ENCODE measurements around the gene TTC24.
"Not testable (repeated sequence)": the region's sequence is repeated elsewhere in the genome, so short reads cannot be mapped to it uniquely, and the experiment has no call there.

The TTC24 gene

DNA sequence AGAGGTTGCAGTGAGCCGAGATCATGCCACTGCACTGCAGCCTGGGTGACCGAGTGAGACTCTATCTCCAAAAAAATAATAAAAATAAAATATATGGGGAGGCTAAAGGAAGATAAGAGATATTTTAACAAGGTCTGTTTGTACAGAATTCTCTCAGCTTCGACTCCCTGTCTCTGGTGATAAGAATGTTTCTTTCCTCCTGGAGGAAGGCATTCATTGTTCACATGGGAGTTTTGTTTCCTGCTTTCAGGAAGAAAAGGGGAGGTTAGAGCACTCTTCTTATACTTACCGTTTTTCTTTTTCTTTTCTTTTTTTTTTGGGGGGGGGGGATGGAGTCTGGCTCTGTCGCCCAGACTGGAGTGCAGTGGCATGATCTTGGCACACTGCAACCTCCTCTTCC is 10.0 kb downstream of the TTC24 start:
- DNase-seq: no peak

DNA sequence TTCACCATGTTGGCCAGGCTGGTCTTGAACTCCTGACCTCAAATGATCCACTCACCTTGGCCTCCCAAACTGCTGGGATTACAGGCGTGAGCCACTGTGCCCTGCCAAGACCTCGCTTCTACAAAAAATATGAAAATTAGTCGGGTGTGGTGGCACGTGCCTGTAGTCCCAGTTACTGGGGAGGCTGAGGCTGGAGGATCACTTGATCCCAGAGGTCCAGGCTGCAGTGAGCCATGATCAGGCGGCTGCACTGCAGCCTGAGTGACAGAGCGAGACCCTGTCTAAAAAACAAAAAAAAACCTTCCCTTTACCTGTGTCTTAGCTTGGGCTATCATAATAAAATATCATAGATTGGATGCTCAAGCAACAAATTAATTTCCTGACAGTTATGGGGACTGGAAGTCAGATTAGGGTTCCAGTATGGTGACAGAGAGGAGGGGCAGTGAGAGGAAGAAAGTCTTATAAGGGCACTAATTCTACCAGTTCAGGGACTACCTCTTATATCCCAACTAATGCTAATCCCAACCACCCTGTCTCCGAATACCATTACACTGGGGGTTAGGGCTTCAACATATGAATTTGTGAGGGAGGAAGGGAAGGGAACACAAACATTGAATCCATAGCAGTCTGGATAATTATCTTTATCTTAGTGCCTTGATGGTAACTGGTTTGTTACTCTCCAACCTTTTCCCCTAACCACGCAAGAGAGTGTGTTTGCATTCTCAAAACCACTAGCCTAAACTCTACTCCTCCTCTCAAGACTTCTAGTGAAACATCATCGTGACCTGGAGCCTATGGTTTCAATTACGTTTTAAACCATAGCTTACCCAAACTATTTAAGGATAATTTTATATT is 11.0 kb downstream of the TTC24 start:
- no peak for DNase-seq

DNA sequence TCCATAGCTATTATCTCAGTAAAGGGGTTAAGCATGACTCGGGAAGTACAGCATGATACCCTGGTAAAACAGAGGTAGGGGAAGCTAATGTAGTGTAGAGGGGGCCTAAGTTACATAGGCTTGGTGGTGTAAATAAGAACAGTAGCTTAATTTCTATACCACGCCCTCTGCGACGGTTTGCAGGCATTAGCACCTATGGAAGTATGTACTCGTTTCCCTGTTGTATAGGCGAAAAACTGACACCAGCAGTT is 11.6 kb downstream of the TTC24 start:
- peak; percentile 81 for DNase-seq

- DNase-seq: peak; percentile 81
Measured at GRCh38 chr1:156591432-156592157, 12.1 kb downstream of the TTC24 start, which contains the start of gene NAXE. Gene NAXE, plus strand, starts transcription at chr1:156591776. Its CDS starts 29 bp downstream, at chr1:156591805.

DNA sequence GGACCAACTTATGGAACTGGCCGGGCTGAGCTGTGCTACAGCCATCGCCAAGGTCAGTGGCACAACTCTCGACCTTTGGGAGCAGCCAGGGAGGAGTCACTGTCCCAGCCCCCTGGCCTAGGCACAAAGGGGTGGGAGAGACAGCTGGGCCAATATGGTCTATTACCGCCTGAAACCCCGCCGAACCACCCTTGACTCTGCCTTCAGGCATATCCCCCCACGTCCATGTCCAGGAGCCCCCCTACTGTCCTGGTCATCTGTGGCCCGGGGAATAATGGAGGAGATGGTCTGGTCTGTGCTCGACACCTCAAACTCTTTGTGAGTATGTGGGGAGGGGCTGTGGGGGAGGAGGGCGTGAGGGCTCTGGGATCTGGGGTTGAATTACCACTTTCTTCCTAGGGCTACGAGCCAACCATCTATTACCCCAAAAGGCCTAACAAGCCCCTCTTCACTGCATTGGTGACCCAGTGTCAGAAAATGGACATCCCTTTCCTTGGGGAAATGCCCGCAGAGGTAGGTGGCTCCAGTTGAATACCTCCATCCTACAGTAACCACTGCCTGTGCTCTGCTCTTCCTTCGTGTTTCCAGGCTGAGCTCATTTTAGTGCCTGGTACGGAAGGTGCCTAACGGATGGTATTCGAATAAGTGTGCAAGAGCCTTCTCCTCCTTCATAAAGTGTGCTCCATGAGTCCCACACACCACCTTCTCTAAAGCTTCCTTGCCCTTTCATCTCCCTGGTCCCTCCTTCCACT is 12.8 kb downstream of the TTC24 start:
- no peak for DNase-seq

DNA sequence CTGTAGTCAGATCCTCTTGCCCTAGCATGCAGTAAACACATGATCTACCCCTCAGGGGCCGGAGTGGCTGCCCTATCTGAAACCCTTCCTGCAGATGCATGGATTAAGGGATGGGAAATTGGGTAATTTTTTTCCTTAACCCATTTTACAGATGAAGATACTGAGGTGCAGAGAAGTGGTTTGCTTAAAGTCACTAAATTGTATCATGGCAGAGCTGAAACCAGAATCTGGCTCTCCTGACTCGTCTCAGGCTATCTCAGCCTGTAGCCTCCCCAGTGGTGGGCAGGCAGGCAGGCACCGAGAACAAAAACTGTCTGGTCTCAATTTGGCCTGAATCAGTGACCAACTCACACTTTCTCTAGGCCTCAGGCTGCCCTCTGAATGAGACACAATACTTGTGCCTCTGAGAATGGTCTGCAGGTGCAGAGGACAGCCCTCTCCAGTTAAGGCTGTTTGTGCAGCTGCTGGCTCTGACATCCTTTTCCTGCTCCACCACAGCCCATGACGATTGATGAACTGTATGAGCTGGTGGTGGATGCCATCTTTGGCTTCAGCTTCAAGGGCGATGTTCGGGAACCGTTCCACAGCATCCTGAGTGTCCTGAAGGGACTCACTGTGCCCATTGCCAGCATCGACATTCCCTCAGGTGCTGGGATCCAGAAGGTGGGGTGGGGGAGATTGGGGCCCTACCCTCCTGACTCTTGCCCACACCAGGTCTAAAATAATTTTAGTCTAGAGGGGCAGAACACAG is 13.6 kb downstream of the TTC24 start:
- DNase-seq: peak; percentile 98

- DNase-seq: no peak
Measured at GRCh38 chr1:156593661-156593989, 14.1 kb downstream of the TTC24 start.

- no peak for DNase-seq
Measured at GRCh38 chr1:156594190-156594589, 14.7 kb downstream of the TTC24 start.

DNA sequence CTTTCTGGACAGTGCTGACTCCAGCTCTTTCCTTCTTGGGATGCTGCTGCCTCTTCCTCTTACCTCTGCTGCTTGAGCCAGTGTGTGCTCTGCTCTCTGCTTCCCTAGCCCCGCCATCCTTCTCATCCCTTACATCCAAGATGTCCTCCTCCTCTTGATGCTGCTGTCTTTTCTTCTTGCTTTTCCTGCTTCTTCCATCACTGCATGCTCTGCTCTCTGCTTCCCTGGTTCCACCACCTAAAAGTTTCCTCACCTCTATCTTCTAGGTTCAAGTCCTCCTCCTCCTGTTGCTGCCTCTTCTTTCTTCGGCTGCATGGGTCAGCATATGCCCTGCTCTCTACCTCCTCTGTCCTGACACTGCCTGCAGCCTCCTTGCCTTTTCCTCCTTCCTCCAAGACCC is 15.5 kb downstream of the TTC24 start:
- DNase-seq: no peak

DNA sequence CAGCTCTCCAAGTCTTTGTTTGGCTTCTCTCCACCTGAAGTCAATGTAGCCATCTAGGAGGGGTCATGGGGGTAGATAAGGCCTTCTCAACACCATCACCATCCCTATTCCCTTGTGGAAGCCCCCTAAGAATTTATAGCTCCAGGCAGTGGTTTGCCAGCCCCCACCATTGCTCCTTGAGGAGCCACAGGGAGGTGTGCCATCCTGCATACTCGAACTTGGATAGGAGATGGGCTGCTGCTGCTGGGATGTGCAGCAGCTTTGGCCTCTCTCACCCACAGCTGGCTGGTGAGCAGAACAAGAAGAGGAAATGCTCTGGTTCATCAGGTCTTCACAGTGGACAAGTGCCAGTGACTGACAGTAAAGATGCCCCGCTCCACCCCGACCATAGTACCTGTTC is 16.9 kb downstream of the TTC24 start:
- DNase-seq: no peak

DNA sequence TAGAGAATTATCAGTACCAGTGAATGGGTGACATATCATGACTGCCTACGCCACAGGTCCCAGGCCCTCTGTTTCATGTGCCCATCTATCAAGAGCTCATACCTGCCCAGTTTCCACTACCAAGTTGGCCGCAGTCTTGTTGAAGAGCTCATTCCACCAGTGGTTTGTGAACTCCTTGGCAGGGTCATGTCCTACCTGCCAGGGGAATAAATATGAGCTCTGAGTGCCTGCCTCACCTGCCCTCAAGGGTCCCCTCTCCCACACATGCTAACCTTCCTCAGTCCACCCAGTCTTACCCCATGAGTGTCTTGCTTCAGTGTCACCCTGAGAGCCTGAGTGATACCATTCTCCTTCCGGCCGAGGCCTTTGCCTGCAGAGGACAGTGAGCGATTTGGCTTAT is 18.6 kb downstream of the TTC24 start:
- no peak for DNase-seq

- DNase-seq: no peak
Measured at GRCh38 chr1:156598731-156599432, 19.4 kb downstream of the TTC24 start.

DNA sequence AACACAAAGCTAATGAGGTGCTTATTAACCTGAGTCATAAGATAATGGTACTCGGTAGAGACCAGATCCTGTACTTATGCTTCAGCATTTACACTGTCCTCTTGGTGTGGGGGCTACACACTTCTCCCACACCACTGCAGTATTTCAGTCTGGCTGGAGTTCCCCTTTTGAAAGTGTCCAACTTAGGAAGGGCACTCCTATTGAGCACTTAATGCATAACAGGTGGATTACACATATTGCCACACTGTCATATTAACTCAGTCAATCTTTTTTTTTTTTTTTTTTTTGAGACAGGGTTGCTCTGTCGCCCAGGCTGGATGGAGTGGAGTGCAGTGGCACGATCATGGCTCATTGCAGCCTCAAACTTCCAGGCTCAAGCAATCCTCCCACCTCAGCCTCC is 20.3 kb downstream of the TTC24 start:
- DNase-seq: no peak

DNA sequence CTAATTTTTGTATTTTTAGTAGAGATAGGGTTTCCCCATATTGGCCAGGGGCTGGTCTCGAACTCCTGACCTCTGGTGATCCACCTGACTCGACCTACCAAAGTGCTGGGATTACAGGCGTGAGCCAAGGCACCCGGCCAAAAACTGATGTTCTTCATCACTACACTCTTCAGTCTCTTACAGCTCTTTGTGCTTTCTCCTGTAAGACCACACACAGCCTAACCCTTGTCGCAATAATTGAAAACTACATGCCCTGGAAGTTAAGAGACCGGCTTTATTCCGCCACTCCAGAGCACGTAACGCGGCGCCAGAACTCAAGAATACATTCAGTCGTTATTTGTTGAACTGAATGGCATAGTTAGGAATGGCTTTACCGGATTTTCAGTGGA is 21.2 kb downstream of the TTC24 start:
- DNase-seq: no peak

DNA sequence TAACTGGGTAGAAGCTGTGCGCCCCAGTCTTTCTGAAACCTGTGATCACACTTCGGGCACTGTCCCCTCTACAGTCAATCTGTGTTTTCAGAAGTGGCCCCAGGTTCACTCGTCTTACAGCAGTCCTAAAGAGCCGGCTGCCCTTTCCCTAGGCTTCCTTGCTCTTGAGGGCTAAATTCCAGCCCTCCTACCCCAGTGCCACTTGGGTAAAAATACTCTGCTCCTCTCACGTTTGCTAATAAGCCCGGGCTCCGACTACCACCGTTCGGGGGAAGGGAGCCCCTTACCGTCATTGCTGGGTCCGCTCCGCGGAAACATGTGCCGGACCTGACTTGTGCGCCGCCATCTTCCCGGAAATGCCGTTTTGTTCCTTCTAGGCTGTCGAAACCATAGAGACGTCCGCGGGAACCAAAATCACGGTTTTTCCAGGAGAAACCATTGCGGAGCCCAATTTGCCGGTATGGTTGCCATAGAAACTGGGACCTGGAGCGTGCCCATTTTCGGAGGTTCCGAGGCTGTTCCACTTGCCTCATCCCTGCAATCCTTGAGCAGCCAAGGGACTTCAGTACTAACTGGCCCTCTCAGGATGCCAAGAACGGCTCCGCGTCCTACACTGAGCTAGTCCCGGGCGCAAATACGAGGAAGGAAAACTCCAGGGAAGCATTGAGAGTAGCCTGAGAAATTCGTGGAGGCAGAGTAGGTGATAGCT is 21.8 kb downstream of the TTC24 start, which contains the start of gene GPATCH4:
GPATCH4 (minus strand) TSS at position 358 of the 709 bp plus-strand sequence.
- DNase-seq: peak; percentile 90

DNA sequence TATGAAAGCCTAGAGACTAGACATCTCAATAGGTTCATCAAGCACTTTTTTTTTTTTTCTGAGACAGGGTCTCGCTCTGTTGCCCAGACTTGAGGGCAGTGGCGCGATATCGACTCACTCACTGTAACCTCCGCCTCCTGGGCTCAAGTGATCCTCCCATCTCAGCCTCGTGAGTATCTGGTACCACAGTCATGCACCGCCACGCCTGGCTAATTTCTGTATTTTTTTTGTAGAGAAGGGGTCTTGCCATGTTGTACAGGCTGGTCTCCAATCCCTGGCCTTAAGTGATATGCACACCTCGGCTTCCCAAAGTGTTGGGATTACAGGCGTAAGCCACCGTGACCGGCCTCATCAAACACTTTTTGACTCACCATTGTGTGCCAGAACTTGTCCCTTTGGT is 22.4 kb downstream of the TTC24 start:
- peak; percentile 68 for DNase-seq

DNA sequence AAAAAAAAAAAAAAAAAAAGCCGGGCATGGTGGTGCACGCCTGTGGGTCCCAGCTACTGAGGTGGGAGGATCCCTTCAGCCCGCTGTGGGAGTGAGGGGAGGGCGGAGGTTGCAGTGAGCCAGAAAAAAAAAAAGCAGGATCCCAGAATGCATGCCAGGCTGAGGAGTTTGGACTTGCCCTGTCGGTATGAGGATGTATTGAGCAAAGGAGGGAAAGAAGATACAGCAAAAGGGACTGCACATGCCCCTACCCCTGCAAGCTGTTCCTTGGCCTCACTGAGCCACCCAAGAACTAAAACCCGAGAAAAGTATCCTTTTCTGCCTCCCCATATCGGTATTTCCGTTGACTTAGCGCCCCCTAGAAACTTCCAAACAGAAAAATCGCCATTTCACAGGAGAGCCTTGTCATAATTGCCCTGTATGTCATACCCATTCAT is 23.1 kb downstream of the TTC24 start:
- DNase-seq: no peak

DNA sequence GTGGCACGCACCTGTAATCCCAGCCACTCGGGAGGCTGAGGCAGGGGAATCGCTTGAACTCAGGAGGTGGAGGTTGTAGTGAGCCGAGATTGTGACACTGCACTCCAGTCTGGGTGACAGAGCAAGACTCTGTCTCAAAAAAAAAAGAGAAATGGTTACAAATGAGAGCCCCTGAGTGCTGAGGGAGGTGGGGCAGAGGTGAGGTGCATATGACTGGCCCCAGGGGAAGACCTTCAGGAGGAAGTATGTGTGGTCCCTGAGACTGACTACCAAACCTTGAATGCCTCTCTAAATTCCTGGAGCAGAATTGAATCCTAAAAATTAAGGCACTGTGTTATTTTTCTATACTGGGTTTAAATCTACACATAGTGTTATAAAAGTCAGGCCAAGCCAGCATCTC is 27.8 kb downstream of the TTC24 start:
- not testable (repeated sequence) for DNase-seq

DNA sequence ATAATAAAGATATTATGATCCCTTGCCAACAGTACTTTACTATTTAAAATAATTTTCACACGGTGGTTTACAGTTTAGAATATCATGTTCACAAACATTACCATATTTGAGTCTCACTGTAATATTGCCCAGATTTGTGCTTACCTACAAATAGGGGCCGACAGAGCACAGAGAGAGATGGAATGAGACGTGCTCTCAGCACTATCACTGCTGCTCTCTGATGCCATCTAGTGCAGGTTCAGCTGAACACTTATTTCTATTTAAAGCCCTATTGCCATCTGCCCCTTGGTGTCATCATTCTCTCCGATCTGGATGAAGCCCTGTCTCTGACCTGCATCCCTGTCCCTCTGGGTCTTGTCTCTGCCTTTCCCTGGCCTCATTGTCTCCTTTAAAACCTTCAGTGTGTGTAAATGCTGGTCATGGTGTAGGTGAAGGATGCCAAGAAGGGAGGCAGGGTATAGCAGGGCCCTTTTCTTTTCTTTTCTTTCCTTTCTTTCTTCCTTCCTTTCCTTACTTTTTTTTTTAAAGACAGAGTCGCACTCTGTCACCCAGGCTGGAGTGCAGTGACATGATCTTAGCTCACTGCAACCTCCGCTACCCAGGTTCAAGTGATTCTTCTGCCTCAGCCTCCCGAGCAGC is 28.6 kb downstream of the TTC24 start:
- peak; percentile 96 for DNase-seq

DNA sequence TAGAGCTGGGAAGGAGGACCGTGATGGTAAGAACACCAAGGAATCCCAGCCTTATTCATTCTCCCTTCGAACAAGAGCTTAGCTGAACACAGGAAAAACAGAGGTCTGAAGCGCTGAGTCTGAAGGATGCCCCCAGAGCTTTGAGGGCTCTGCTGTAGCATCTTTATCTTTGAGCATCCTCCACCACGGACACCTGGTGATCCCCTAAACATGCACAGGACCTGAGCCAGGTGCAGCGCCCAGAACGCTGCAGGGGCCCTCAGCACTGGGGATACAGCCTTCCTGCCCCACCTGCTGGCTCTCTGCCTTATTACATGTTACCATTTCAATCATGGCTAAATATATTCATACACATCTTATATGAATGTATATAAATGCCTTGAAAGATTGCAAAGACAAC is 29.5 kb downstream of the TTC24 start:
- peak; percentile 68 for DNase-seq

DNA sequence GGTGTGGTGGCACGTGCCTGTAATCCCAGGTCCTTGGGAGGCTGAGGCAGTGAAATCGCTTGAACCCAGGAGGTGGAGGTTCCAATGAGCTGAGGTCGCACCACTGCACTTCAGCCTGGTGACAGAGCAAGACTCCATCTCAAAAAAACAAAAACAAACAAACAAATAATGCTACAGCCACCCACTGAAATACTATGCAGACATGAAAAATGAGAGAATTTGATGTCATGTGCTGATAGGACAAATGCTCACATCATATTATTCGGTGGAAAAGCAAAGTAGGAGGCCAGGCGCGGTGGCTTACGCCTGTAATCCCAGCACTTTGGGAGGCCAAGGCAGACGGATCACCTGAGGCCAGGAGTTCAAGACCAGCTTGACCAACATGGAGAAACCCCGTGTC is 30.5 kb downstream of the TTC24 start:
- not testable (repeated sequence) for DNase-seq

Measured in SHP77 treated with DMSO at 0.1 percent for 48 hours (cell line).